ENCODE measurements around the gene RAB31. TPM values are rescaled to one million over a fixed set of nuclear protein-coding genes. Genes with fewer than 3 reads are reported as not detected.
"Not testable (repeated sequence)": the region's sequence is repeated elsewhere in the genome, so short reads cannot be mapped to it uniquely, and the experiment has no call there.

The RAB31 gene
- total RNA-seq, 4 donors from 2014 or later: 17.4 to 76.0 (median 45.0) TPM

- 77% methylated on average over 11 of the region's 11 CpGs for WGBS, 2 donors
- intact Hi-C loops (cut with DNase I): no loop called here
- DNase-seq: no peak
- H3K4me3 ChIP-seq: no peak overlapping the region
- H3K27me3 ChIP-seq: no peaks in the 10 kb centered on the region
- no peak for TF ChIP-seq CTCF (IDR thresholded peaks at IDR 0.05)
- no peak overlapping the region for H3K27ac ChIP-seq
- no peaks in the 10 kb centered on the region for H3K36me3 ChIP-seq
- H3K9me3 ChIP-seq: no peaks in the 10 kb centered on the region
- H3K4me1 ChIP-seq: peaks cover 4 to 15% (median 5%) of the 10 kb centered on the region in 3 donors
Measured at GRCh38 chr18:9898792-9899549, 190.9 kb downstream of the RAB31 start.

- H3K4me3 ChIP-seq; intact Hi-C loops (cut with DNase I); DNase-seq; H3K36me3 ChIP-seq; H3K27me3 ChIP-seq; H3K9me3 ChIP-seq; H3K27ac ChIP-seq: not testable (repeated sequence)
- H3K4me1 ChIP-seq: peaks cover 4 to 14% (median 5%) of the 10 kb centered on the region in 3 donors
- 40 to 100% methylated on average over 1 of the region's 1 CpG for WGBS, 2 donors
Measured at GRCh38 chr18:9899550-9899930, 191.4 kb downstream of the RAB31 start.

GRCh38 chr18:9900699-9901098 lies 192.6 kb downstream of the RAB31 start:
- DNase-seq: no peak
- Histone ChIP-seq H3K4me1 (peaks cover 0 to 3% (median 0%) of the 10 kb centered on the region in 3 donors), H3K9me3 (no peaks in the 10 kb centered on the region), H3K27me3 (no peaks in the 10 kb centered on the region), H3K27ac (no peak overlapping the region), H3K36me3 (no peaks in the 10 kb centered on the region), H3K4me3 (no peak overlapping the region)
- intact Hi-C loops (cut with DNase I): no loop called here
- no peak for TF ChIP-seq POLR2A (IDR thresholded peaks at IDR 0.05)
- TF ChIP-seq CTCF (IDR thresholded peaks at IDR 0.05): no peak
- WGBS, 2 donors: 82 to 87% methylated on average over 7 of the region's 7 CpGs

GRCh38 chr18:9901377-9901776 lies 193.3 kb downstream of the RAB31 start:
- WGBS, 2 donors: 81 to 87% methylated on average over 3 of the region's 3 CpGs
- DNase-seq: no peak
- H3K36me3 ChIP-seq: no peaks in the 10 kb centered on the region
- no peaks in the 10 kb centered on the region for H3K9me3 ChIP-seq
- TF ChIP-seq POLR2A (IDR thresholded peaks at IDR 0.05) (no peak), CTCF (IDR thresholded peaks at IDR 0.05) (no peak)
- no peak overlapping the region for H3K27ac ChIP-seq
- H3K4me1 ChIP-seq: no peaks in the 10 kb centered on the region
- no peaks in the 10 kb centered on the region for H3K27me3 ChIP-seq
- intact Hi-C loops (cut with DNase I): no loop called here
- no peak overlapping the region for H3K4me3 ChIP-seq

GRCh38 chr18:9902264-9902663 lies 194.2 kb downstream of the RAB31 start:
- H3K4me3 ChIP-seq; H3K36me3 ChIP-seq; intact Hi-C loops (cut with DNase I); H3K9me3 ChIP-seq; H3K27ac ChIP-seq; H3K27me3 ChIP-seq; H3K4me1 ChIP-seq; DNase-seq: not testable (repeated sequence)
- WGBS, 2 donors: 66 to 80% methylated on average over 10 to 14 of the region's 14 CpGs

GRCh38 chr18:9902832-9903231 lies 194.7 kb downstream of the RAB31 start:
- no peak for DNase-seq
- WGBS, 2 donors: 77 to 92% methylated on average over 10 of the region's 10 CpGs
- intact Hi-C loops (cut with DNase I): no loop called here

More at GRCh38 chr18:9902832-9903231, 194.7 kb downstream of the RAB31 start:
- Histone ChIP-seq H3K36me3 (no peaks in the 10 kb centered on the region), H3K9me3 (no peaks in the 10 kb centered on the region), H3K4me3 (no peak overlapping the region), H3K4me1 (no peaks in the 10 kb centered on the region), H3K27ac (no peak overlapping the region), H3K27me3 (no peaks in the 10 kb centered on the region)
- TF ChIP-seq CTCF (IDR thresholded peaks at IDR 0.05) (no peak), POLR2A (IDR thresholded peaks at IDR 0.05) (no peak)
